Frontal cortex (tissue), 4 donors: ENCODE measurements around the gene ADCK1. TPM values are rescaled to one million over a fixed set of nuclear protein-coding genes. Genes with fewer than 3 reads are reported as not detected.
A peak's percentile ranks its signal among the peaks of the same experiment; 100 is the strongest.

ENCODE experiments used
- DNase-seq, 2 donors: peaks; one replicate each; pipeline ENCODE4 v3.0.0; 2012; ENCODE audit warnings: low spot score in 2 of 2
- FAIRE-seq: peaks from 2 replicates; lab custom pipeline; 2012; peaks lifted over from hg19 to GRCh38; lab: Jason Lieb, UNC
- small RNA-seq: library from RNA; depleted of rRNA; stranded (forward); fragments of <200 nt; gene quantifications from one replicate; pipeline ENCODE3, GENCODE V24; 2014
- total RNA-seq: library from RNA; depleted of rRNA; stranded (reverse); fragments of >200 nt; gene quantifications from one replicate; pipeline ENCODE4 v1.2.3, GENCODE V29; 2014
- donor health status: control.
- donor health status: control.
- donor health status: control.

ADCK1 gene
- total RNA-seq, 1 donor from 2014 or later = 5.7 TPM

DNA sequence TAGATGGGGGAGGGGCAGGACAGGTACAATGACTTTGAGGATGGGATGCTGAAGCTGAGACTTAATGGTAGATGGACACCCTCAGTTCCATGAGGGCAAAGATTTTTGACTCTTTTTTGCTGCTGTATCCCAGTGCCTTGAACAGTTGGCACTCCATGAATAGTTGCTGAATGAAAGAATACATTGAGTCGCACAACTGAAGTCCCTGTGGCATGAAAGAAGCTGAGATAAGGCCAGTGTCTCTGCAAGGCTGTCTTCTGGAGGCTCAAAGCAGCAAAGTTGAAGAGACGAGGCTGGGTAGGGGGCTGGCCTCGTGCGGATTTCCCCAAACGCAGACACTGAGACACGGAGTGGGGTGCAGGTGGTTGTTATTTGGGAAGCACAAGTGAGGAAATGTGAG is 179.3 kb downstream of the ADCK1 start:
- FAIRE-seq = no peak
- peak in 1 of 2 donors; percentile 62 for DNase-seq

DNA sequence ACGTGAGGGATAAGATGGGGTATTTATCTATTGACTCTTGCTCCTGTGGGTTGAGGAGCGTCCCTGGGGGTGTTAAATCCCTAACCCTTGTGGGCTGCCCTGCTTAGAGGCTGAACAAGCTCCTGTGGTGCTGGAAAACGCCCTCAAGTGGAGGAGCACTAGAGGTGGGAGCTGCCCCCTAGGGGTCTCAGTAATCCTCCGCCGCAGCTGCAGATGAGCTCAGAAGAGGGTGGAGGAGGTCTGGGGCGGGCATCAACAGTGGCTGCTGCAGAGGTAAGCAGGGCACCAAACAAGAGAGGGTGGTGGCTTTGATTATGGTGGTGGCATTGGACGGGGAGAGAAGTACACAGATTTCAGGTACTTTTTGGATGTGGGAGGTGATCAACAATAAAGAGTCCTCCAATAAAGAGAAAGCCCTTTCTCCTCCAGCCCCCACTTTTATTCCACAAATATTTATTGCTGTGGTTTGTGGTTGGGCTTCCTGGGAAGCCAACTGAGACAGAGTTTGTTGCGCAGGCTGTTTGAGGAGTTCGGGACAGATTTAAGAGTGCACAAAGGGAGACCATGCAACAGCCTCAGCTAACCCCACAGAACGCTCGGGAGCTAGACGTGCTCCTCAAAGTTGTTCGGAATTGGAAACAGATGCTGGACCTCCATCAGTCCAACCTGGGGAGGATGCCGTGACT is 179.9 kb downstream of the ADCK1 start:
- FAIRE-seq = no peak
- DNase-seq = no peak

DNA sequence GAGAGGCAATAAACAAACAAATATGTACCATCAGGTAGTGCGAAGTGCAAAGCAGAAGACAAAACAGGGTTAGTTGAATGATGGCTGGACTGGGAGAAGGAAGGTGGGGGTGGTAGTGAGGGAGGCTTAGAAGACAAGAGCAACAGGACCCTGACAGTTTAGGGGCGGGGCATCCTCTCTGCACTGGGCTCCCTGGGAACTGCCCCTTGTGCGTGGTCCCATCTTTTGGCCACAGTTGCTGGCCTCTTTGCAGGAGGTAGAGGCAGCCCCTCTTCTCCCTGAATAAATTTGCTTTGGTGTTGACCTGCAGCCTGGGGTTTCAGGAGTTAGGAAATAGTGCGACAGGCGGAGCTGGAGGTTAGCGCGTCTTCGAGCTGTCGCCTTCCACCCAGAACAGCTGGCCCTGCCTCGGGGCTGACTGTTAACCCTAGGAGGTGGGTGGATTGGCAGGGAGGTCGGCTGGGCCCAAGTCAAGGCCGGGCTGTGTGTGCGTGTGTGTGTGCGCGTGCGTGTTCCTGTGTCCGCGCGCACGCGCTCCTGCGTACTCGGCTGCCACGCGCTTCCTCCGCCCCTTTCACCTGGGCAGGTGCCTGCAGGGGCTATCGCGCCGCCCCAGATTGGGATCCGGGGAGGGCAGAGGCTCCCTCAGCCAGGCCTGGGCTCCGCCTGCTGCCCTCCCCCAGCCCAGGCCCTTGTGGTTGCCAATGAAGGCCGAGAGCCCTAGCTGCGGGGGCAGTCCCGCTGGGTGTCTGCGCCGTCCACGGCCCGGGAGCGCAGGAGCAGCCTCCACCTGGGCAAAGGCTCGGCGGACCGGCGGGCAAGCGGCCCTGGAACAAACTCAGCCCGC is 180.8 kb downstream of the ADCK1 start:
- FAIRE-seq (no peak), DNase-seq (peak in 1 of 2 donors; percentile 44)

Small RNA genes within 50 kb of the gene (small RNA-seq; reads per million reads assigned to genes)
- gene RF00019 = not detected

Other genes starting within 250 kb of the ADCK1 start
- 23.2 TPM for gene SPTLC2, start 183.5 kb upstream of the ADCK1 start, total RNA-seq
- 13.0 TPM for gene ALKBH1, start 92.1 kb upstream of the ADCK1 start, total RNA-seq
- gene SLIRP, start 92.0 kb upstream of the ADCK1 start, total RNA-seq = 95.4 TPM
- gene SNW1, start 39.0 kb upstream of the ADCK1 start, total RNA-seq = 63.6 TPM